Activated CD4-positive, alpha-beta T cell treated with anti-CD3 and anti-CD28 coated beads, Interleukin-2, amount 50 U/mL, for 48 hours (primary cell): ENCODE results near the gene AFG3L2.

Experiments
- DNase-seq, 2 experiments: peaks; one replicate each; pipeline ENCODE4 v3.0.0-alpha.2; 2020

The AFG3L2 gene

GRCh38 chr18:12318334-12318697 lies 58.7 kb downstream of the AFG3L2 start:
- DNase-seq, result no peak

DNA sequence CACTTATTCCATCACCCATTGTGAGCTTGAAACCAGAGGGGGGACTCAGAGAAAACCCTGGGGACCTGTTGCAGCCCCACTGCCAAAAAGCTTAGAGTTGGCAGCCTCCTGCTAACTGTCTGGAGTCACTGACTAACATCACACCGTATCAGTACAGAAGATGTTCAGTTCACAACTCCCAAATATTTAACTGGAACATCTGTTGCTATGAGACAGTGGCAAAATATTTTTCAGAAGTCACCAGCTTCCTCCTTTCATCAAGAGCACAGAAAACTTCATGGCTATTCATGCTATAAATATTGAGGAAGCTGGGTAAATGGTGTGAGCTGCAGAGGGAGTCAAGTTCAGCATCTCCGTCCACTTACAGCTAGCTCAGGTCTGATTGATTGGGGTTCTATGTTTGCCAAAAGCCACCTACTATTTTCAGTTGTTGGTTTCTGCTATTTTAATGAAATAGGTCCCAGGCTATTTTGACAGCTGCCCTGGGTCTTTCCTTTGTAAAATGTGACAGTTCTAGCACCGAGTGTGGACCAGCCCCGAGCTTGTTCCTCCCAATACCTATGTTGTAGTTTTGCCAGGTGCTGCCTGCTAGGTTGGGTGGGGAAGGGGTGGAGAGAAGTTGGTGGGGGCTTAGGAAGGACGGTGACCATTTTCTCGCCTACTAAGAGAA lies 59.2 kb downstream of the AFG3L2 start:
- DNase-seq, result no peak

- DNase-seq, result no peak
These were observed 61.1 kb downstream of the AFG3L2 start for GRCh38 chr18:12315911-12316310.

- DNase-seq, result no peak
These were observed 61.5 kb downstream of the AFG3L2 start for GRCh38 chr18:12315490-12315889.

GRCh38 chr18:12314591-12315305 lies 62.3 kb downstream of the AFG3L2 start:
- no peak for DNase-seq

- DNase-seq, result no peak
These were observed 63.3 kb downstream of the AFG3L2 start for GRCh38 chr18:12313530-12314245.

- DNase-seq, result no peak
These were observed 64.1 kb downstream of the AFG3L2 start for GRCh38 chr18:12312976-12313375.

- DNase-seq, result no peak
These were observed 66.3 kb downstream of the AFG3L2 start for GRCh38 chr18:12310762-12311161.

- no peak for DNase-seq
These were observed 67.3 kb downstream of the AFG3L2 start for GRCh38 chr18:12309683-12310198.

DNA sequence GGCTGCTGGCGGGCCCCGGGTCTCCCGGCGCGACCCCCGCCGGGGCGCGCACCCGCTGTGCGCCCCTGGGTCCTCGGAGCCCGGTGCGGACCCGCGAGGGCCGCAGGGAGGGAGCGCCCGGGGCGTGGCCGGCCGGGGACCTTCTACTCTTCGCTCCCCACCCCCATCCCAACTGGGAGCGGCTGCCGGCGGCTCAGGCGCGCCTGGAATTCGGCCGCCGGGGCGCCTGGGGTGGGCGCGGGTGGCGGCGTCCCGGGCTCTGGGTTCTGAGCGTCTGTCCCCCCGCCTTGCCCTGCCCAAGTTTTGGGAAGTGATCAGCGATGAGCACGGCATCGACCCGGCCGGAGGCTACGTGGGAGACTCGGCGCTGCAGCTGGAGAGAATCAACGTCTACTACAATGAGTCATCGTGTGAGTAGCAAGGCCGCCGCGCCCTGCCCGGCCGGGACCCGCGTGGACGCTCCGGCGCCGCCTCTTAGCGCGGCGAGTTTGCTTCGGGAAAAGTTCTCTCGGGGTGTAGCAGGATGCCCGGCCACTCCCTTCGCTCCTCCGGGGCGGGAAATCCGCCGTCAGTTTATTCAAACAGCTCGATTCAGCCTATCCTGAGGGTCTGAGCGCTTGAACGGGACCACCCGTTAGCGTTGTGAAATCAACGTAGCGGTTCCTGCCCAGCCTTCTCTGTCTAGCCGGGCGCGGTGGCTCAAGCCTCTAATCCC lies 68.5 kb downstream of the AFG3L2 start:
- DNase-seq, result peak; percentile 39 to 52

DNA sequence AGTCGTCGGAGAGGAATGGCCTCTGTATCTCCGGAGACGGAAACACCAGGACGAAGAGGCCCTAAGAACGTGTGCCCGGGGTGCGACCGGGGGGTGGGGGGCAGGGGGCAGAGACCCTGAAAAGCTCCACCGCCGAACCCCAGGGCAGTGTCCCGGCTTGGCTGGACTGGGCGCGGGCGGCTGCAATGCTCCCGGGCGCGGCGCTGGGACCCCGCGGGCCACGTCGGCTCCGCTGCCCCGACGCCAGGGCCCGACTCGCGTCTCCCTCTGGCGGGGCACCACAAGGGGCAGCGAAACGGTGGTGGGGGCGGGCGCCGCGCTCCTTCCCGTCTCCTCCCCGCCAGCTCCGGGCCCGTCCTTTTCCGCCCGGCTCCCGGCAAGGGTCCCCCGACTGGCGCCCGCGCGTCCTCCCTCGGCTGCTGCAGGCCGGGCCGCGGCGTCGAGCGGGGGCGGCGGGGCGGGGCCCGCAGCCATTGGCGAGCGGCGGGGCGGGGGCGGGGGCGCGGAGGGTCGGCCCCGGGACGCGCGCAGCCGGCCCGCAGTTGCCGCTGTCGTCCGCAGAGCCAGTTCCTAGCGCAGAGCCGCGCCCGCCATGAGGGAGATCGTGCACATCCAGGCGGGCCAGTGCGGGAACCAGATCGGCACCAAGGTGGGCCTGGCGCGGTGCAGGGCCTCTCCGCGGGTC lies 69.2 kb downstream of the AFG3L2 start, which contains the start of gene TUBB6:
Gene TUBB6 (plus strand): TSS at position 541 of the 685 bp plus-strand sequence. CDS start 52 bp downstream, at position 593.
- DNase-seq, result peak; percentile 41 to 49

- peak in 1 of 2 experiments; percentile 14 for DNase-seq
These were observed 70.0 kb downstream of the AFG3L2 start for GRCh38 chr18:12306752-12307700.

DNA sequence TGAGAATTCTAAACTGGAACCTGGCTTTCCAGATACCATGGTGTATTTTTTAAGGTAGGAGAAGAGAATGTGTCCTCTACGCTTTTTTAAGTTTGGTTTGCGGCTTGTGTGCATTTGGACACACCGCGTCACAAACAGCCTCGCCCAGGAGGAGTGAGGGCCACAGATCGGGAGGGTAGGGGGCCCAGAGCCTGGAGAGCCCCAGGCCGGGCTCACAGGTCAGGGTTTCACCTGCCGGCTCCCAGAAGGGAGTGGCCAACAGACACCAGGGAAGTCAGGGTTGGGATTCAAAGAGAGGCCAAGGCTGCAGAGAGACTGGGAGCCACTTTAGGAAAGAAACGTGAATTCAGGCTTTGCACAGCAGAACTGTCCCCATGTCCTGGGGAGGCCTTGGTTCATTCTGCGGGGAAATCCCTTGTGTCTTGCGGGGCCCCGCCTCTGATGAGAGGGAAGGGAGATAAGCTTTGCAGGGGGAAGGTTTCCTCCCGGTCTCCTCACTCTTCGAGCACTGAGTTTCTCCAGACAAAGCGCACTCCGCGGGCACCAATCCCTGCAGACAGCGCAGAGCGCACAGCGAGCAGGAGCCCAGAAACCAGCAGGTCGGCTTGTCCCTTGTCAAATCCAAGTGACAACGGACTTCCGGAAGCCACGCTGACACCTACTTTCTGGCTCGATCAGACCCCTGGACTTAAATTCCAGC lies 70.9 kb downstream of the AFG3L2 start:
- no peak for DNase-seq

- DNase-seq, result no peak
These were observed 71.8 kb downstream of the AFG3L2 start for GRCh38 chr18:12305211-12305610.

- DNase-seq, result no peak
These were observed 72.4 kb downstream of the AFG3L2 start for GRCh38 chr18:12304351-12305210.

GRCh38 chr18:12302391-12303147 lies 74.5 kb downstream of the AFG3L2 start:
- no peak for DNase-seq

DNA sequence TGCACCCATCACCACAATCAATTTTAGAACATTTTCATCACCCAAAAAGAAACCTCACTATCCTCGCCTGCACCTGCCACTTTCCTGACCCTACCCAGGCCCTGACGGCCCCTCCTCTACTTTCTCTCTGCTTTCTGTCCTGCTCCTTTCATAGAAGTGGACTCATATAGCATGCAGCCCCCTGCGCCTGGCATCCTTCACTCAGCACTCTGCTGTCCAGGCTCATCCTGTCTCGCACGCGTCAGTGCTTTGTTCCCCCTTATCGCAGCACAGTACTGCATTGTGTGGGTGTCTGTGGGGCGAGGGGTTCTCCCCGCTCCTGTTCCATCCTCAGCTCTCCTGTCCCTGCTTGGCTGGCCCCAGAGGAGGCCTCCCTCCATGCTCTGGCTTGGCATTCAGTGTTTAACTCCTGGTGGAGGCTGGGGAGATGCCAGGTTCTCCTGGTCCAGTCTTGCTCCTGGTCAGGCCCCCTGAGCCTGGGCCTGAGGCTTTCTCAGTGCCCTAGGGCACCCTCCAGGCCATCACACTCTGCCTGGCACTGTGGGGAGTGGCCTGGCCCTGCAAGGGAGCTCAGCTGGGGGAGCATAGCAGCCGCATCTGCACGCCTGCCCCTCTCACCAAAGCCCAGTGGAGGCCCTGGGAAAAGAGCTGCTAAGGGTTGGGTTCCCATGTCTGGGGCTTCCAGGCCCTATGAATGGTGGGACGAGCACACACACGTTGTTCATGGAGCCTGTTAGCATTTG lies 75.6 kb downstream of the AFG3L2 start:
- no peak for DNase-seq

DNA sequence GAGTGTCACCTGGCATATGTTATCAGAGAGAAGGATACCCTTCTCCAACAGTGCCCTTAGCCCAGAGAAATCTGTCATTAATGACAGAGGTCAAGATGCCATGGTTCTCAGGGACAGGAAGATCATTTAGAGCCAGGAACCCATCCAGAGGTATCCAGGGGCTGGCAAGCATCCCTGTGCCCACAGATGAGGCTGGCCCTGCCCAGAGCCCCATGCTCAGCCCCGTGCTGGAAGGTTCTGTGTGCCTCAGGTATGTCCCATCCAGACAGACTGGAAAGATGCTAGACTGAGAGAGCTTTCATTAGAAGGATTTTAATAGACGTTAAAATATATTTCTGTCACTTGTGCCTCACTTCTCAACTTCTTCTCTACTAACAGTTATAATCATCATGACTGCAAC lies 77.2 kb downstream of the AFG3L2 start:
- no peak for DNase-seq
